NCI-H2196 treated with DMSO at 0.1 percent for 48 hours (cell line): Measurements from ENCODE around the gene HOXB7.

Experiments
- DNase-seq: peaks from one replicate; lab custom pipeline; 2025; ENCODE audit not compliant: unreplicated experiment; lab: John Stamatoyannopoulos, UW

Gene HOXB7

DNA sequence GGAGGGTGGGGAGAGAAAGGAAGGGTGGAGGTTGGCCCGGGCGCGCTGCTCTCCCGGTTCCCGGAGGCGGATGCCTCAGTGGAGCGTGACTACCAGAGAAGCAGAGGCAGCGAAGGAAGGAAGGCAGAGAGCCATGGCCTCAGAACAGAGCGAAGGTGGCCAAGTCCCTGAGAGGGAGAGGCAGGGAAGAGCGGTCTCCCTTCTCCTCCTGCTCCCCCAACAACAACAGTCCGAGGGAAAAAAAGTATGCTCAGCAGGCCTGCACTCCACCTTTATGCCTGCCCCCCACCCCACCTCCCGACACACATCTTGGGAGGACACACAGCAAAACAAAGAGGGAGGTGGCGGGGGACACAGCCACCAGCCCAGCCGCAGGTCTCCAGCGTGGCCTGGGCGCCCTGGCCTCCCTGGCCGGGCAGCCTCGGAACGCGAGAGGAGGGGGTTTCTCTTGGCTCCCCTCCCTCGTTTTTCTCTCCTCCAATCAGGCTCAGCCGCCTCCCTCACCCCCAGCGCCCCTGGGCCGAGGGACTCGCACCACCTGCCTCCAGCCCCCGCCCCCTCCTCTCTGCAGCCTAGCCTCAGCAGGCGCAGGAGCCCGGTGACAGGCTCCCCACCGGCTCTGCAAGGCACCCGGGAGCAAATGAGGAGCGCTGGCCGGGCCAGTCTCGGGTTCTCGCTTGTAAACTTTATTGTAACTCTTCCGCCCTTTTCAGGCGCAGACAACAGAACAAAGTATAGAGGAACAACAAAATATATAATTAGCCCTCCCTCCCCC lies 1.1 kb upstream of the HOXB7 start:
- DNase-seq = no peak

DNA sequence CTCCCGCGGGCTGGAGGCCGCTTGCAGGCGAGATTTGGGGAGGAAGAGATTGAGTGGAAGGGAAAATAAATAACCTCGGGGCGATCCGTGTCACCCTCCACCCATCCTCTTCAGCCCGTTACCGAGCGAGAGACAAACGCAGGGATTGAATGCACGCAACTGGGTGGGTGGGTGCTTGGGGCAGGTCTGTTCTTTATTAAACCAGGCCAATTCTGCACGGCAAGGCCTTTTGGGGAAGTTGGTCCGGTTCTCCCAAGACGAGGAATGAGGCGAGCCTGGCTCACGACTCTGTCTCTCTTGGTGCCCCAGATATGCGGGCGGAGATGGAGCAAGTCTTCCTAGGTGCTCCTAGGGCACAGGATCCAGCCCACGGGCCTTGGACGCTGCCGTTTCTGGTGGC lies 396 bp upstream of the HOXB7 start:
- DNase-seq = no peak

DNA sequence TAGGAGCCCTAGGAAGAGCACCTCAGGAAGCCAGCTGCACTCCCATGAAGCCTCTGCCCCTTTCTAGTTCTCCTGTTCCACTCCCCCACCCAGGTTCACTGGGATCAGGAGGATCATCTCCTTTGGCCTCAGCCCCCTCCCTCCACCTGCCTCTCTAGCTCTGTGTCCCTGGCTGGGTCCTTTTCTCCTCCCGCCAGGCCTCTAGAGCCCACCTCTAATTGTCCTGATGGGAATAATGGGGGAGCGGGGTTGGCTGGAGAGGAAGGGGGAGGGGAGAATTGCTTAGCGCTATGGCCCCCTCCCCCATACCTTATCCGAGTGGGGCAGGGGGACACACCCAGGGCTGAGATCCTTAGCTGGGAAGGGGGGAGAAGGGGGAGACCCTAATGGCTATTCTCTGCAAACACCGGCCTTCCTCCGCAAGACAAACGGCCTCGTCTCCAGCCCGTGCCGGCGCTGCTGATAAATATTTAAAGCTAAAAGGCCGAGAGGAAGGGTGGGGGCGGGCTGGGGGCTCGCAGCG lies 997 bp downstream of the HOXB7 start:
- no peak for DNase-seq

DNA sequence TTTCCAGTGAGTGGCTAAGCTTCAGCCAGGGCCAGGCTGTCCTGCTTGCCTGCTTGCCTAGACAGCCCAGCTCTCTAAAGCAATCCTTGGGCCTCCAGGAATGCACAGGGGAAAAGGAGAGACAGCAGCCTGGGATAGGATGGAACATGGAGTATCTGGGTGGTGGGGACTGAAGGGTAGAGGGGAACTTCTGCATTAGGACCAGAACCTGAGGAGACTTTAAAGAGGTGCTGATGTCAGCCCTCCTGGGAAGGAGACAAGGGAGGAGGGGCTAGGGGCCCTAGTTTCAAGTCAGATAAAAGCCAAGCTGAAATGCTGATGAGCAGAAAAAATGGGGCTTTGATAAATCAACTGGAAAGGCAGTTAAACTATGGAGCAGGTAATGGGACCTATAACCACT lies 1.8 kb downstream of the HOXB7 start:
- no peak for DNase-seq

DNA sequence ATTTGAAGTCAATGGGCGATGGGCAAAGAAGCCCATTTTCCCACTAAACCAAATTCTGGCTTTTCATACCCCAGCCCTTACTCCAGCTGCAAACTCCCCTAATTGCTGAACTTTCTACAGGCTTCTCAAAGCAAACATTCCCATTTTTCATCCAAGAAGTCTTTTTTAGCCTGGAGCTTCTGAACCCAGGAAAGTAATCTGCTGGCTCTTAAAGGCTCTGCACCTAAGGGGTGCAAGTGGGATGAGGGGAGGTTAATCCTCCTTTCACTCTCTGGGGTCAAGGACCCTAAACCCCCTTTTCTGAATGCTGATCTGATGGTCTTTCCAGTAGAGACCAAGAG lies 2.4 kb downstream of the HOXB7 start:
- no peak for DNase-seq

DNA sequence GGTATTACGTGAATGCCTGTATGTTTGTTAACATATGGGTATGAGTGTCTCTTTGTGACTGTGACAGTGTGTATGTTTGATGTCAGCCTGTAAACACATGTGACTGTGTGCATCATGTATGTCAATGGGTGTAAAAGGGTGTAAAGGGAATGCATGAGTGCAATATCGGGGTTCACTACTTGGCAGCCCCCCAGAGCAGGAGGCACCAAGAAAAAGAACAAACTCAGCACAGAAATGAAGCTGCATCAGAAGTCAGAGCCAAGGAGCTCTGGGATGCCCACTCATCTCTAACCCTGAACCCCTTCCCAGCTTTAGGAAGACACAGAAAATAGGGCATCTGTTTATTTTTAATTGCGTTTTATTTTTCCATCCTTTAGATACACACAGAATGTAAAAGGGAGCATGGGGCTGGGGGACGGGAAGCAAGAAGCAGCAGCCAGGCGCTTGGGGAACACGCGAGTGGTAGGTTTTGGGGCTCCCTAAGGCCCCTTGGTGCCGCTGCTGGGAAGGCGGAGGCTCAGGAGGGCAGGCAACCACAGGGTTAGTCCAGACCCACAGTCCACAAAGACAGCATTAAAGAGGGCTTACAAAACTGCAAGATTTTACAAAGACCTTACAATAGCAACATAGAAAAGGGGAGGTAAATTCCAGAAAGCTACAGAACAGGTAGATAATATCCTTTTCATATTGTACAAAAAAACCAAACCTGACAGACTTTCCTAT lies 3.8 kb downstream of the HOXB7 start:
- no peak for DNase-seq

DNA sequence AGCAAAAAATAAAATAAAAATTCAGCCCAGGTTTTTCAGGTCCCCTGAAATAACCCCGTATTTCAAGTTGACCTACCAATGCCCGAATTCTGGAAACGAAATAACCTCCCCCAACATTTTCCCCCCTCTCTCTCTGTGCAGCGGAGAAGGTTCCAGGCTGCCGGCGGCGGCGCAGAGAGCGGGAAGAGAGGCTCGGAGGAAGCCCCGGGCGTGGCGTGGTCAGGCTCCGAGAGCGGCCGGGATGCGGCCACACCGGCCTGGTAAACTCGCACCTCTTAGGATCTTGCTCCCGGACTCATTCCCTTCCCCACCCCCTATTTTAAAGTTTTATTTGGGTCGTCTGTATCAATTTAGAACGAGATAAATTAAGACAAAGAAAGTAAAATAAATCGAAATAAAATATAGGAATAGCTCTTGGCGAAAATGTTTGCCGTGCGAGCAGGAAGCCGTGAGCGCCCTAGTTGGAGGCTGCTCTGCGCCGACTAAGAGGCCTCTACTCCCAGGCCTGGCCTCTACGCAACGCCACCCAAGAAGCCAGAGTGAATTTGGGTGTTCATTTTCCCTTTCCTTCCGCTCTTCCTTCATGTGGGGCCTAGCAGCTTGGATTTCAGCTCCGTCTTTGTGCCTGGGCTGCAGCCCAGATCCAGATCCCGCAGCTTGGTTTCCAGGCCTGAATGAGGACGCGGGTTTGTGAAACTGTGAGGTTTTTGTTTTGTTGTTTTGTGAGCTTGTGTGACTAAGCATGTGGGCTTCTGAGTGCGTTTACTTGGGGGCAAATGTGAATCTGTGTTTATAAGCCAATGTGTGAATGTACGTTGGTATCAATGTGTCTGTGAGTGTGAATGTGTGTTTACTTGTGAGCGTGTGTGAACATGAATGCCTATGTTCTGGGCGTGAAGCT lies 4.6 kb downstream of the HOXB7 start:
- DNase-seq = no peak

DNA sequence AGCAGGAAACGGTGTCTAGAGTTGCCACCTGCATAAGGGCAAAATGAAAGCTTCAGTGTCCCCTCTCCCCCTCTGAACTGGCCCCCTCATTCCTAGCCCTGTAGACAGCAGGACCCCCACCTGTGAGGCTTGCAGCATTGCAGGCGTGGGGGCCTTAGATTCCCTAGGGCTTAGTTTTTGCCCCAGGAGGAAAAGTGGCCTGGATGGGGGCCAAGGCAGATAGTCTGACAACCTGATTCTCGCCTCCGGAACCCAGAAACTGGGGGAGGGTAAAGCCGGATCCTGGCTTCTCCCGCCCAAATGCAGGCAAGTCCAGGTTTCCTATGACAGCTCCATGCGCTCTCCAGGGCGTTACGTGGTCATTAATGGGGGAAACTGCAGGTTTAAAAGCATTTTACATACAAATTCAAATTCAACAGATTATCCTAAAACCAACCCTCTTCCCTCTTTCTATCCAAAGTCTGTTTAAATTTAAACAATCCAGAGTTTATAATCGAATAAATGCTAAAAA lies 5.4 kb downstream of the HOXB7 start:
- DNase-seq = no peak

DNA sequence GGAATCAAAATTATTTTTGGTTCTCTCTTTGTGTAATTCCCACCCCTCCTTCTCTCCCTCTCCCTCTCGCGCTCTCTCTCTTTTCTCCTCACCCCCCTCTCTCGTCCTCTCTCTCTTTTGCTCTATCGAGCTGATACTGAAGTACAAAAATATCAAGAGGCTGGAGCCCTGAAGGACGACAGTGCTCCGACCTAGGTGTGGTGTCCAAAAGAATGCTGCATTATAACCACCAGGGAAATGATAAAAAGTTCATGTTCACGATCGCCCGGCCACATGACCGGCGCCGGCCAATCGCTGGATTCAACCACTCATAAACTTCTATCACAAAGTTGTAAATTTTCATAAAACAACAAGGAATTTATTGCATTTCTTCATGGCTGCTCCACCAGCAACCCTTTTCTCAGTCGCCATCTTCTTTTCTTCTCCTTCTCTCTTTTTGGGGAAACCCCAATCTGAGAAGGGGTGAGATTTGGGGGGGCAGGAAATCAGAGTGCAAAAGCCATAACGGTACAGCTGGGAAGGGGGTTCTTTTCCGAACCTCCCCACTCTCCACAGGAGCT lies 6.0 kb downstream of the HOXB7 start, which contains the start of gene HOXB6:
Gene HOXB6, minus strand, starts transcription at position 217 of the 560 bp plus-strand sequence. CDS start 6,836 bp downstream, outside the sequence.
- DNase-seq = no peak

DNA sequence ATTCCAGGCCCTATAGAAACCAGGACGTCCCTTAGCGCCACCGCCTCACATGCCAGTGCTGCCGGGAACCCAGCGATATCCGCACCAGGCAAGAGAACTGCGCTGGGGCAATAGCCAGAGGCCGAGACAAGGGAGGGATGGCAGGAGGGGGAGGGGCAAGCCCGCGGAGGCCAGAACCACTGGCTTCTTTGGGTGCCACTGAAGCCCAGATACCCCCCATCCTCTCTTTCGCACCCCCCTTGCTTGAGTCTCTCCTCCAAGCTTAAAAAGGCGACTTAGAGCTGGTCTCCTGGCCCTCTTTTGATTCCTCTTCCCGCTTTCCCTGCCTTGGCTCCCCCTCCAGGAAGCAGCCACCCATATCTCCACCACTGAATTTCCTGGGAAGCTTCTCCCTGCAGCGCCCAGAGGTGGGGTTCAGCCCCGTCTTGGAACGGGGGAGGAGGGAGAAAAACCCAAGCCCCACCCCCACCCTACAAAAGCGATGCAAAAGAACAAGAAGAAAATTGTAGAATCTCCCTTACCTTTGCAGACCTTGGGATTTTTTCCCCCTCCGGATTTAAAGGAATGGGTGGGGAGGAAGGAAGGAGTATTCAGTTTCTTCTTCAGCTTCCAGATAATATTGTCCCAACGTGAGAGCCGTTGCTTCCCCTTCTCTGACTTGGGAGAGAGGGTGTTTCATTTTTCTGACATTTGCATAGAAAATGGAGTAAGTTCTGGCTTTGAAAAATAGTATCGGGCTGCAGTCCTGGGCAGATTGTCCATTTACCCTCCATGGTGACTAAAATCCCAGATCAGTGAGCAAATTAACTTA lies 6.7 kb downstream of the HOXB7 start:
- DNase-seq = no peak

DNA sequence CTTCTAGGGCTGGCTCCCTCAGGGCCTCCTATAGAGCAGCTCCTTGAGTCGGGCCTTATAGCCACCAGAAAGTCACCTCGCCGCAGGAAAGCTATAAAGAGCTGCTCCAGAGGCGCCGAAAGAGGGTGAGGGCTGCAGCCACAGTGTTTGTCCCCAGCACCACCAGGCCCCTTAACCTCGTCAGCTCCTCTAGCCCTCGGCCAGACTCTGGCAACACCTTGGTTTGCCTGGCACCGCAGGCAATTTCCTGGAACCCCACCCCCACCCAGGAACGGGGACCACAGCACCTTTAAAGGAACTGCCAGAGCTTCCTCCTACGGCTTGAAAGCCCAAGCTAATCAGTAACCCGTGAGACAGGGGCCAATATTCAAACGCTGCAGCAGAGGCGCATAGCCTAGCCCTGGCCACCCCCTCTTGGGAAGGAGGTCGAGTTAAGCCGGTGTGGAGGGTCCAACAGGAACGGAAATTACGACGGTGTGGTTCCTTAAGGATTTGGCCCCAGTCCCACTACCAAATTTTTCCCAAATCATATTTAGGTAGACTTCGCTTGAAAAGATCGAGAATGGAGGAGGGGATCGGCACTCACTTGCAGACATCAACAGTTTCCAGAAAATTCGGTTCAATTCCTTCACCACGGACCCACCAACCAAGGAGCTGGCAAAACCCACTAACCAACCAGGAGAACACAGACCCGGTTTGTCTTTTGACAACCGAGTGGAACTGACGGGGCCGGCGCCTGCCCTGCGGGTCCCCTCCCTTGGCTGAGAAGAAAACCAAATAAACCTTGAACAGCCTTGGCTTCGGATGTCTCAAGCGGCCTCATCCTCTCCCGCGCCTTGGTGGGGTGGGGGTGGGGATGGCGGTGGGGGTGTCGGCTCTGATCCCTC lies 9.0 kb downstream of the HOXB7 start:
- DNase-seq = no peak

DNA sequence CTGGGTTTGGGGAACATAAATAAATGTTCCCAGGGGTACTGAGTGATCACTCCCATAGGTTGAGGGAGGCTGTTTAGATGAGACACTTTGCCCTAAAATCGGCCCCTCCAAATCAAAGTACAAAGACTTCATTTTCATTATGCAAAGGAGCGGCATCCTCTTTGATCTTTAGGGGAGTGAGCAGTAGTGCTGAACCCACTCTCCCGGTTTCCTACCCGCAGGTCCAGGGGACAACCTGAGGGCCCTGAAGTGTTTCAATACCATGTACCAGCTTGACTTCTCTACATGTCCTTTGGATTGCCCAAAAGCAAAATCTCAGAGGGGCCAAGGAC lies 9.6 kb downstream of the HOXB7 start:
- DNase-seq = no peak

DNA sequence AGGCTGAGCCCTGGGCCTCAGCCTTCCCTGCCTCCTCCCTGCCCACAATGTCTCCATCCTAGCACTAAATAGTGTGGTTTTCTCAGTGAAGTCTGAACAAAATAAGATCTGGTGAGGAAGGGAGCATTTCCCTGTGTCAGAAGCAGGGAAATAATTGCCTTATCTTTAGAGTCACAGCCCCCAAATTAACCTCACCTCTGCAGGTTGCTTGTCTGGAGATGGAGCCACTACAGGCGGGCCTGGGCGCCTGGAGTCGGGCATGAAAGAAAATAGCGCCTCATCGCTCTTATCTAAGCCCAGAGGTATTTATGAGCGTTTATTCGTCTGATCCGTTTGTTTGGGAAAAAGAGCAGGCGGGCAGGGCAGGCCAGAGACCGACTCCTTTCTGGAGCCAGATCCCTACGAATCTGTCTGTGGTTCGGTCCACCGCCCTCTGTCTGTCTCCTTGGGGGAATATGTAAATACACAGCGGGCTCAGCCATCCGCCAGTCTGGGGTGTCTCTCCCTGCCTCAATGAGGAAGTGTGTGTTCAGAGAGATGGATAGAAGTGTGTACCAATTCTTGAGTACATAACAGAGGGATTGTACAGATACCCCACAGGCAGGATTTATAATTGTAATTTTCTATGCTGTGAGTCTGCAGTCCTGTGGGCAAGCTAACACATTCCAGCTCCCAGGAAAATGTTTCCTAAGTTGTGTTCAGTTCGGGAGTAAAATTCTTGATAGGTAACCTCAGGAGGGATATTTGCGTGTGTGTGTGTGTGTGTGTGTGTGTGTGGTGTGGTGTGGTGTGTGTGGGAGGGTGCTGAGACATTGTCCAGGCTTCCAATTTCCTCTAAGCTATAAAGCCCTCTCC lies 10.3 kb downstream of the HOXB7 start:
- DNase-seq = no peak

DNA sequence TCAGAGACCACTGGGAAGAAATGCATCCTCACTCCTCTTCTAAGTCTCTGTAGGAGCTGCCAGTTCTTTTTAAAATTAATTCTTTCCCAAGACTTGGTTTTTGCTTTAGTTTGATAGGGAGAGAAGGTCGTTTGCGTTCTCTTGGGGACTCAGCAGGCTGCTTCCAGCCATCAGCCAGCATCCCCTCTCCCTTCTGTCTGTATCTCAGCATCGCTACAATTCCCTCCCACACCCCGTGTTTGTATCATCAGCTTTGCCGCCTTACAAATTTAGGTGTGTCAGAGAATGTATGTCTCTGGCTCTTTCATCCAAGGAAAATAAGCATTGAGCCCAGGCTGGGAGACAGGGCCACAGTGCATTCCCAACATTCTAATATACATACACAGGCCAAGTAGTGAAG lies 11.5 kb downstream of the HOXB7 start:
- no peak for DNase-seq

DNA sequence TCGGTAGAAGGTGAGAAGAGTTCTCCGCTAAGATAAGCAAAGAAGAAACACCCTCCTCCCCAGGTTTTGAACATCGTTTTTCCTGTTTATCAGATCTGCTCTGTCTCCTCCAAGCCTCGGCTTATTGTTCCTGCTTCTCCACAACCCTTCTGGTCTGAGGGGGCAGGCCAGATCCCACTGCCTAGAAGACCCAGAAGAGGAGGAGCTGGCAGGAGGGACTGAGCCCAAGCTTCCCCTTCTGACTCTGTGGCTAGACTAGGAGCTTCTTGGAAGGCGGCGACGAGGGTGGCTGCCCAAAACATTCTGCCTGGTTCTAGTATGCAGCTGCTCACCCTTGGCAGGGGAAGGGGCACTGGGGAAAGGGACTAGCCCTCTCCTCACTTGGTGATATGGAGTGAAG lies 12.1 kb downstream of the HOXB7 start:
- no peak for DNase-seq

DNA sequence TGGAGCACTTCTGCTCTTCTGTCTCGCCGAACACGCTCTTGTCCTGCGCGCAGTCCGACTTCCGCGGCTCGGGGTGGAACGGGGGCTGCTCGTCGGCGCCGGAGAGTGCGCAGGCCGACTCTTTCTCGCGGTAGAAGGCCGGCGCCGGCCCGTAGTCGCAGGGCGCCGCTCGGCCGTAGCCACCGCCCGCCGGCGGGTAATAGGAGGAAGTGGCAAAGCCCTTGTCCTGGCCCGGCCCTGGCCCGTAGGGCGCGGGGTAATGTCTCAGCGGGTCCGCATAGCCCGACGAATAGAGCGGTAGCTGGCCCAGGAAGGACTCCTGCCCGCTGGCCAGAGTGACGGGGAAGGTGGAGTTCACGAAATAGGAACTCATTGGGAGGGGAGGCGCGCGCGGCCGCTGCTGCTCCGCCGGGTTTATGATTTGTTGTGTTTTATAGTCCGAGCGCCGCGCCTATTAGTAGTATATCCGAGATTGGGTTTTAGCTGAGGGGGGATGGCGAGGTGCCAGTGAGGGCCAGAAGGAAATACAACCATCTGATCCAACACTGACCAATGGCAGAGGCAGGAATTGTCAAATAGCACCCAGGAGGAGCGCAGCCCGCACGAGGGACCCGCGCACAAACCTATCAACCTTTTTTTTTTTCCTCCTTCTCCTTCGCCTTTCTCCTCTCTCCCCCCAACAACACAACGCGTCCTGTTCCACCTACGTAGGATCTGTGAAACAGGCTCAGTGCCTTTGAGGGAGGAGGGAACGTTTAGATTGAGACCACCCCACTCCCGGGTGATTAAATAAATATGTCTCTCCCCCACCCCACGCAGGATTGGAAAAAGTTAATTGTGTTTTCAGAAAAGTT lies 12.8 kb downstream of the HOXB7 start:
- DNase-seq = peak; percentile 67

DNA sequence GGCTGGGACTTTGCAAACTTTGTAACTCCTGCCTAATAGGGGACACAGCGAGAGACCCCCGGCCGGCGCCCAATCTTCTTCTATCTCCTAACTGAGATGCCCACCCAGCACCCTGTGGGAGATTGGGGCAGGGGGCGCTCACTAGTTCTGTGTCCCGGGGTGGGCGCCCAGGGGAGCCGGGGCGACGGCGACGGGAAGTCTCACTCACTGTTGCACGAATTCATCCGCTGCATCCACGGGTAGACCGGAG lies 13.4 kb downstream of the HOXB7 start:
- DNase-seq = no peak
